ES-I3 (cell line): ENCODE measurements around the gene APBA2.

Source experiments
- H3K36me3 ChIP-seq: 2 replicates; pipeline ENCODE4 v1.6.1; 2013; ENCODE audit warnings: mild to moderate bottlenecking, low read length, control low read depth, moderate library complexity; ENCODE audit not compliant: insufficient read depth
- H3K4me1 ChIP-seq: 2 replicates; pipeline ENCODE4 v1.6.1; 2013; ENCODE audit warnings: mild to moderate bottlenecking, control low read depth, low read length; ENCODE audit not compliant: insufficient read depth
- H3K9ac ChIP-seq: 2 replicates; pipeline ENCODE4 v1.6.1; 2013; ENCODE audit warnings: low read depth, mild to moderate bottlenecking, low read length, moderate library complexity
- H3K9me3 ChIP-seq: 2 replicates; pipeline ENCODE4 v1.6.1; 2013; ENCODE audit warnings: mild to moderate bottlenecking, low read length, moderate library complexity; ENCODE audit not compliant: control insufficient read depth, insufficient read depth

Gene APBA2

DNA sequence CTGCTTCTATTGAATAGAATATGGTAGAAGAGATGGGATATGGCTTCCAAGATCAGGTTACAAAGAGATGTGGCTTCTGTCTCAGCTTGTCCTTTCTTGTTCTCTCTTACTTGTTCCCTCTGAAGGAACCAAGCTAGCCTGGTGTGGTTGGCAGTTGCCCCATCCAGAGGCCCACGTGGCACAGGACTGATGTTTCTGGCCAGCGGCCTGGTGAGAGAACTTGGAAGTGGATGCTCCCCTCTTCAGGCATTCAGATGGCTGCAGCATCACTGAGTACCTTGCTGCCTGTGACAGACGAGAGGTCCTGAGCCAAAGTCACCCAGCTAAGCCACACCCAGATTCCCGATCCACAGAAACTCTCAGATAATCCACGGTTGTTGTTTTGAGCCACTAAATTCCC, 200.2 kb downstream of the APBA2 start:
- Histone ChIP-seq H3K36me3 (no peaks in the 10 kb centered on the region), H3K9me3 (no peaks in the 10 kb centered on the region), H3K9ac (no peak overlapping the region), H3K4me1 (no peaks in the 10 kb centered on the region)

DNA sequence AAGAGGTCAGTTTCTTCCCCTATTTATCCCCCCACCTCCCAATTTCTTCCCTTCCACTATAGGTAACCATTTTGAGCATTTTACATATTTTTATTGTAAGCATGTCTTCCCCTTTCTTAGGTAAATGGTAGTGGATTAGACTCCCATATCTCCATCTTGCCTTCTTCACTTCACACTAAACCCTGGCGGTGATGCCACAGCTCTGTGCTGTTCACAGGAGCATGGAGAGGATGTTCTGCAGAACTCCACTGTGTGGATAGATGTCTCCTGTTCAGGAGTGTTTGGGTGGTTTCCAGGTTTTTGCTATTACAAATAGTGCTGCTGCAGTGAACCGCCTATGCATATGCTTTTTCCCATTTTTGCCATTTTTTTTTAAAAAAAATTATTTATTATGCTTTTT, 201.1 kb downstream of the APBA2 start:
- no peak overlapping the region for H3K9ac ChIP-seq
- H3K36me3 ChIP-seq = no peaks in the 10 kb centered on the region
- H3K9me3 ChIP-seq = no peaks in the 10 kb centered on the region
- H3K4me1 ChIP-seq = no peaks in the 10 kb centered on the region

DNA sequence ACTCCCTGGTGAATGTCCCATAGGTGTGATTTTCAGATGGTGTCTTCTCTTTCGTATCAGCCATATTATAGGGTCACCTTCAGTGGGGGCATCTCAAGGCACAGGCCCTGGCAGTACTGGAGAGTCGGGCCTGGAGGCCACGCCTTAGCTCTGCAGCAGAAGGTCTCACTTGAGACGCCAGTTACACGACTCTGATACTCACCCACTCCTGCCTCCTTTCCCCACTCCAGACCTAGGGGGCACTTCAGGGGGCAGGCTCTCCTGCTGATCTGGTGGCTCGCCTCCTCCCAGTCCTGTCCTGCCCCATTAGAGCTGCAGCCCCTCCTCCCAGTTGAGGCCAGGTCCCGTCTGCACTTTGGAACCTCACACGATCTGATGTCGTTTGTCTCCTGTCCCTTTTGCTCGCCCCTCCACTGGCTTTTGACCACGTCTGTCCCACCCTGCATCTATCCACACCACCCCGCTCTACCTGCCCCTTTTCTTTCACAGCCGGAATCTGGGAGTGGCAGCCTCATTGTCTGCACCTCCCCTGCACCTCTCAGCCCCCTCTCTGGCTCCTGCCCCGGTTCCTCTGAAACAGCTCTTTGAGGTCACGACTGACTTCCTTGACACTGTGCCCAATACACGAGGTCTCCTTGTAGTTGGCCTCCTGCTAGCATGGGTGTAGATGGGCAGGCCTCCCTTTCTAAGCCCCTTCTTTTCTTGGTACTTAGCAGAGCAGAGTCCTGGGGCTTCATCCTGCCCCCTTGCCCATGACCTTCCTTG, 201.9 kb downstream of the APBA2 start:
- Histone ChIP-seq H3K9ac (no peak overlapping the region), H3K9me3 (no peaks in the 10 kb centered on the region), H3K4me1 (no peaks in the 10 kb centered on the region), H3K36me3 (no peaks in the 10 kb centered on the region)

DNA sequence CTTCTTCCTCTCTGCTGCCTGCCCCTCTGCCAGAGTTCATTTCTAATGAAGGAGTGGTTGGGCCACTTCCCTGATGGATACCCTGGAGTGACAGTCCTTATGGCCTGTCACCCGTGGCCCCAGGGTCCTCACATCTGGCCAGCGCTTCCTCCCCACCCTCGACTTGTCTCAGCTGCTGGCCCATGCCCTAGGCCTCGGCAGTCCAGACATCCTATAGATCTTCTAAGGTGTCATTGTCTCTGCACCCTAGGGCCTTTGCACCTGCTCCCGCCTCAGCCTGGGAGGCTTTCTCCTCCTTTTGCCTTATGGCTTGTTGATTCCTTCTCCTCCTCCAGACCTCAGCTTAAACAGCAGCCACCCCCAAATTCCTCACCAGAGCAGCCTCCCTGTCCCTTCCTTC, 202.9 kb downstream of the APBA2 start:
- Histone ChIP-seq H3K9ac (no peak overlapping the region), H3K4me1 (no peaks in the 10 kb centered on the region), H3K9me3 (no peaks in the 10 kb centered on the region), H3K36me3 (no peaks in the 10 kb centered on the region)

DNA sequence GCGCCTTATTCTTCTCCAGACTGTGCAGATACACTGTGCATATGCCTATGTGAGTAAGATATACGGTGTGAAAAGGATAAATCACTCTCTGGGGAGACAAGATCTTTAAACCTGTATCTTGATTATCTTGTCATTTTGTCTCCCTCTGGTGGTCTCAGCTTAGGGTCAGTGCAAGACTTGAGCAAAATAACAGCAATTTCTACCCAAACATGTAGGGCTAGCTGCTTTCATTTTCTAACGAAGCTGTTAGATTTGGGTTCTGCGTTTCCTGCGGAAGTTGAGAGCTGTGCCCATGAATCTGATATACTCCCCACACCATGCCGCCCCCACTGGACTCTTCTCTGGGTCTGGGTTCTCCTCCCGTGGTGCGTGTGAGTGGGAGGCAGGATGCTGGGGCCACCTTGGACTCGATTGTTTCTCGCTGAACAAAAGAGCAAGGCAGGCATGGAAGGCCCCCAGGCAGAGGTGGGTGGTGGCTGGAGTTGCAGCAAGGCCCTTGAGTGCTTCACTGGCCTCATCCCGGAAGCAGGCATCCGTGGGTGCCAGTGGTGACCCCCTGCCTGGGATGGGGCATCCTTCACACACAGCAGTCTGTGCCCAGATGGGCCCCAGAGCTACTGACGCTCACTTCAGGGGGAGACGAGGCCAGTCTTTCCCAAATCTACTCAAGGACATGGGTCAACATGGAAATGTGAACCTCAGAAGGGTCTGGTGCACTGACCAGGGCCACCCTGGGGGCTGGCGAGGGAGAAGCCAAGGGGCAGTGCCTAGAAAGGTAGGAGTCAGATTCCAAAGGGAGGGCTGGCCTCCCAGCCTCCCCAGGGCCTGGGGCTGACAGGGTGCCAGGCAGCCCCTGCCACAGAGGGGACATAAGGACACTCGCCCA, 204.2 kb downstream of the APBA2 start:
- H3K9ac ChIP-seq = no peak overlapping the region
- H3K4me1 ChIP-seq = no peaks in the 10 kb centered on the region
- H3K9me3 ChIP-seq = no peaks in the 10 kb centered on the region
- H3K36me3 ChIP-seq = no peaks in the 10 kb centered on the region

DNA sequence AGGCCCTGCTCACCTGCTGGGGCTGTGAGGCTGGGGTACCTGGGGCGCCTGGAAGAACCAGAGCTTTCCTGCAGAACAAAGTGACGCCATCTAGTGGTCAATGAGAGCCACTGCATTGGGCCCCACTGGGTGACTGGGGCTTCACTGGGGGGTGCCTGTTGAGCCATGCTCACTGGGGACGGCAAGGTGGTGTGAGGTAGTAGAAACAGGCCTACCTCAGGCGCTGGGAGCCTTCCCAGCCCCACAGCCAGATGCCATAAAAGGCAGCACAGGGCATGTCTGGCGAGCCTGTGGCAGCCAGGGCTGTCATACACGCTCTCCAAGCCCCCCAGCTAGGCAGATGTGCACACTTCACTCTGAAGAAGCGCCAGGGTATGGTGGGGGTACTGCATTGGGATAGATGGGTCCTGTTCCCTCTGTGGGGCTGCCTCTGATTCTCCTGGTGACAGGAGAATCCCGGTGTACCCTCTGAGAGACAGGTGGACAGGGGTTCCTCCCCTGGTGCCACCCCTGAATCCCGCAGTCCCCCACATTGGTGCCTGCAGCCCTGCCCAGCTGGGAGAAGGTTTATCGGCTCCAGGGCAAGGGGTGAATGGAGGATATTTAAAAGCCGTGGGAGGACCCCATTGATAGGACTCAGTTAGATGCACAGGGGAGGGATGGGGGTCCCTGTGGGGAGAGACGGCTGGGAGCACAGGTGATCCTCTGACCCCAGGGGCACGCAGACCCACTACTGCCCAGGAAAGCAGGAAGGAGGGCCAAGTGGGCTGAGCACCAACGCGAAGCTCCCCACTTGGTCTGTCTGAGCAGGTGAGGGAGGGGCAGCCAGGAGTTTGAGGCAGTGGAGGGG, 205.1 kb downstream of the APBA2 start:
- Histone ChIP-seq H3K36me3 (no peaks in the 10 kb centered on the region), H3K9me3 (no peaks in the 10 kb centered on the region), H3K9ac (no peak overlapping the region), H3K4me1 (no peaks in the 10 kb centered on the region)

DNA sequence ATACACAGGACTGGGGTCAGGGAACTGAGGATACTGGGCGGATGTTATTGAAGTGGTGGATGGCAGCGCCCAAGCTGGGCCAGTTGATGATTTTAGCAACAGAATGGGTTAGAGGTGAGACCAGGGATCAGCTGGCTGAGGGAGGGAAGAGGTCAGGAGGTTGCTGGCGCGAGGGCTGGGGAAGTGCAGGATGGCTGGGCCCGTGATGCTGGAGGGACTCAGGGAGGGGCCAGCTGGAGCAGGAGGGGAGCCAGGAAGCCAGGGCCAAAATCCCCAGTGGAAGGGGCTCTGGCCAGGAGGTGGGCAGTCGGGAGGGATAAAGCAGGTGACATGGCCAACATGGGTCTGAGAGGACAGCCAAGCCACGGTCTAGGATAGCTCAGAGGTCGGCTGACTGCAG, 205.9 kb downstream of the APBA2 start:
- H3K9me3 ChIP-seq = no peaks in the 10 kb centered on the region
- no peak overlapping the region for H3K9ac ChIP-seq
- H3K36me3 ChIP-seq = no peaks in the 10 kb centered on the region
- H3K4me1 ChIP-seq = no peaks in the 10 kb centered on the region

DNA sequence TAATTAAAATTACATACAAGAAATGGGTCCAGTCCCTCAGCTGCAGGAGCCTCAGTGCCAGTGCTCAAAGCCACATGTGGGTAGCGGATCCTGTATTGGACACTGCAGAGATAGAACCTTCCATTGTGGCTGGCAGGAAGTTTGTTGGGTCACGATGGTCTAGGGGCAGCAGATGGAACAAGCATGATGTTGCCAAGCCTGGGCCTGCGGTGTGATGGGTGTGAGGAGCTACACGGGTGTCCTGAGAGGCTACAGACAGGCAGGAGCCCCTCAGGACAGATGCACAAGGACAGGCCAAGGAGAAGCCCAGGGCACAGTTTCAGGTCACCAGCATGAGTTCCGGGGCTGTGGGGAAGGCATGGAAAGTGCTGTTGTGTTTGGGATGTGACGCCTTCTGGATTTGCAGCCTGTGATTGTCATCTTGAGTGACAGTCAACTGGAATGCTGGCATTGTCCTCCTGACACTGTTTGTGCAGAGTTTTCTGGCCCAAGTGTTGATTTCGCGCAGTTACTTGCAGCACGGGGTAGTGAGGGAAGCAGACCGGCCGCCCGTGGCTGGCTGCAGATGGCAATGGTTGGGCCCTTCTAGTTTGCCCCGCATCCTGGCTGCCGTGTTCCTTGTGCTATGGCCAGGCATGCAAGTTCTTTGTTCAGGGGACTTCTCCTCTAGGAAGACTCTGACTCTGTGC, 206.7 kb downstream of the APBA2 start:
- Histone ChIP-seq H3K4me1 (no peaks in the 10 kb centered on the region), H3K9me3 (no peaks in the 10 kb centered on the region), H3K36me3 (no peaks in the 10 kb centered on the region), H3K9ac (no peak overlapping the region)

DNA sequence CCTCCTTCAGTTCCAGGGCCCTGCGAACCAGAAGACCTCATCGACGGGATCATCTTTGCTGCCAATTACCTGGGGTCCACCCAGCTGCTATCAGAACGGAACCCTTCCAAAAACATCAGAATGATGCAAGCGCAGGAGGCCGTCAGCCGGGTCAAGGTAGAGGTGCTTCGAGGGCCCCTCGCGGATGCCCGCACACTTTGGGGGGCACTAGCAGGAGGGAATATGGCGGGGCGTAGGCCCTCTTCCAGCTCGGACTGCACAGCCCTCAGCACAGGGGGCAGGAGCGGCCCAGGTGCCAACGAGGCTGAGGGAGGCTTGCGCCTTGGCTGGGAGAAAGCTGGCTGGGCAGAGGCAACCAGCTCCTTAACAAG, 207.3 kb downstream of the APBA2 start:
- Histone ChIP-seq H3K9me3 (no peaks in the 10 kb centered on the region), H3K36me3 (no peaks in the 10 kb centered on the region)

DNA sequence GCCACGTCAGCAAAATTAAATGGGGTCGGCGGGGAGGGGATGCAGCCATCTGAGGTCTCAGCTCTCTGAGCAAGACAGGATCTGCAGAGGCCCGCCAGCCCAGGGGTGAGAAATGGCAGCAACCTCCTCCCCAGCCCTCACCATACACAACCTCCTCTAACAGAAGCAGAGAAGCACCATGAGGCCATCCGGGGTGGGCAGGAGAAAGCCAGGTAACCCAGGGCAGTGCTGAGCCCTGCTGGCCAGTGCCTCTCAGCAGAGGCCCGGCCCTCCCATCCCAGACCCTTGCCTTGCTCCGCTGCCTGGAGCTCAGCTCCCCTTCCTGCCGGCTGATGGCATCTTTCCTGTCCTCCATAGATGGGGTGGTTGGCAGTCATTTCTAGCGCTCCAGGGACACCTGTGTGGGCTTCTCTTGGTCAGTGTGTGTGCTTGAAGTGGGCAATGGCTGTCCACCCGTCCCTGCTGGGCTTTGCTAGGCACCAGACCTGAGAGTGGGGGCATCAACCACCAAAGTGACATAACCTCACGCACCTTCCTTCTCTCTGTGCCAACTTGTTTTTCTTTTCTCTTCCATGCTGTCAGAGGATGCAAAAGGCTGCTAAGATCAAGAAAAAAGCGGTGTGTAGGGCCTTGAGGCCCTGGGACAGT, 208.0 kb downstream of the APBA2 start:
- H3K36me3 ChIP-seq = no peaks in the 10 kb centered on the region
- no peak overlapping the region for H3K9ac ChIP-seq

More for the DNA sequence above, 207.3 kb downstream of the APBA2 start:
- H3K9ac ChIP-seq = no peak overlapping the region
- H3K4me1 ChIP-seq = no peaks in the 10 kb centered on the region

DNA sequence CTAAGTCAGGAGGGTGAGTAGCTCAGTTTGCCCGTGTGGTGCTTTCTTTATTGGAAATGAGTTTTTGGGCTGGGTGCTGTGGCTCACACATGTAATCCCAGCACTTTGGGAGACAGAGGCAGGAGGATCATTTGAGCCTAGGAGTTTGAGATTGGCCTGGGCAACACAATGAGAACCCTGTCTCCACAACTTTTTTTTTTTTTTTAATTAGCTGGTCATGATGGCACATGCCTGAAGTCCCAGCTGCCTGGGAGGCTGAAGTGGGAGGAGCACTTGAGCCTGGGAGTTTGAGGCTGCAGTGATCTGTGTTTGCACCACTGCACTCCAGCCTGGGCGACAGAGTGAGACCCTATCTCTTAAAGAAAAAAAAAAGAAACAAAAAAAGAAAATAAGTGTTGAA, 208.9 kb downstream of the APBA2 start:
- Histone ChIP-seq H3K36me3 (no peaks in the 10 kb centered on the region), H3K9ac (no peak overlapping the region), H3K9me3 (no peaks in the 10 kb centered on the region), H3K4me1 (no peaks in the 10 kb centered on the region)

More for the DNA sequence above, 208.0 kb downstream of the APBA2 start:
- H3K4me1 ChIP-seq = no peaks in the 10 kb centered on the region
- H3K9me3 ChIP-seq = no peaks in the 10 kb centered on the region

DNA sequence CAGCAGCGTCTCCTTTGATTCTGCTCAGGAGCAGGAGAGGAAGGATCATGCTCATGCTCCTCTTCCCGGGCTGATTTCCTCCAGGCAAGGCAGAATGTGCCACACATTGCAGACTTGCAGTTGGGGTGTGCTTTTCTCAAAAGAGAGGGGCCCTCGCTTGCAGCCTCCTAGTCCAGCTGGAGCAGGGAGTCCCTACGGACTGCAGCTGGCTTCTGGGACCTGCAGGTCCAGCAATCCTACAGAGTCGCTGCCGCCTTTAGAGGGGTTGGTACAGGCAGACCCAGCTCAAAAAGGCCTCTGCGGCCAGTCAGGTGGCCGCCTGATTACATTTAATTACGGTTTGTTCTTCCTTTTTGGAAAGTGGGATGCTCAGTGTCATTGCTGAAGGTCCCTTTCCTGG, 210.0 kb downstream of the APBA2 start:
- Histone ChIP-seq H3K9me3 (no peaks in the 10 kb centered on the region), H3K9ac (no peak overlapping the region), H3K36me3 (no peaks in the 10 kb centered on the region), H3K4me1 (no peaks in the 10 kb centered on the region)

DNA sequence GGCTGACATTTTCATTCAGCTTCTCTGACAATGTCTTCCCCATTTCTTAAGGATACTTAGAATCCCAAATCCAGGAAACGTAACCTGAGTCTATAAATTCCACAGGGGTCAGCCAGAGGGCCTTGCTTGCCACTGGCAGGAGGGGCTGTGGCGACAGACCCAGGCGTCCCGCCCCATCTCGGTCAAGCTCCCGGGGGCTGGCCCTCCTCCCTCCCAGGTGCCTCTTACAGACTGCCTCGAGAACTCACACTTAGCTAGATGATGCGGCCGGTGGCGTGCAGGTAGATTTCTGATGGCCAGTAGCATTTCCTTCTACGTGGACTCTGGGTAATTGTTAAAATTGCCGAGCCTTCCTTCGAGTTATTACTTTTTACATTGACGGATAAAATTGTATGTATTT, 211.4 kb downstream of the APBA2 start:
- no peaks in the 10 kb centered on the region for H3K4me1 ChIP-seq
- no peaks in the 10 kb centered on the region for H3K9me3 ChIP-seq
- H3K9ac ChIP-seq = no peak overlapping the region
- no peaks in the 10 kb centered on the region for H3K36me3 ChIP-seq
